Activated CD4-positive, alpha-beta T cell treated with anti-CD3 and anti-CD28 coated beads, Interleukin-2, amount 50 U/mL, for 1 hour (primary cell): ENCODE measurements around the gene BANP.

Experiments used
- DNase-seq: peaks from one replicate; pipeline ENCODE4 v3.0.0-alpha.2; 2020

The BANP gene

GRCh38 chr16:87952751-87953150 is 1.5 kb downstream of the BANP start:
- no peak for DNase-seq

DNA sequence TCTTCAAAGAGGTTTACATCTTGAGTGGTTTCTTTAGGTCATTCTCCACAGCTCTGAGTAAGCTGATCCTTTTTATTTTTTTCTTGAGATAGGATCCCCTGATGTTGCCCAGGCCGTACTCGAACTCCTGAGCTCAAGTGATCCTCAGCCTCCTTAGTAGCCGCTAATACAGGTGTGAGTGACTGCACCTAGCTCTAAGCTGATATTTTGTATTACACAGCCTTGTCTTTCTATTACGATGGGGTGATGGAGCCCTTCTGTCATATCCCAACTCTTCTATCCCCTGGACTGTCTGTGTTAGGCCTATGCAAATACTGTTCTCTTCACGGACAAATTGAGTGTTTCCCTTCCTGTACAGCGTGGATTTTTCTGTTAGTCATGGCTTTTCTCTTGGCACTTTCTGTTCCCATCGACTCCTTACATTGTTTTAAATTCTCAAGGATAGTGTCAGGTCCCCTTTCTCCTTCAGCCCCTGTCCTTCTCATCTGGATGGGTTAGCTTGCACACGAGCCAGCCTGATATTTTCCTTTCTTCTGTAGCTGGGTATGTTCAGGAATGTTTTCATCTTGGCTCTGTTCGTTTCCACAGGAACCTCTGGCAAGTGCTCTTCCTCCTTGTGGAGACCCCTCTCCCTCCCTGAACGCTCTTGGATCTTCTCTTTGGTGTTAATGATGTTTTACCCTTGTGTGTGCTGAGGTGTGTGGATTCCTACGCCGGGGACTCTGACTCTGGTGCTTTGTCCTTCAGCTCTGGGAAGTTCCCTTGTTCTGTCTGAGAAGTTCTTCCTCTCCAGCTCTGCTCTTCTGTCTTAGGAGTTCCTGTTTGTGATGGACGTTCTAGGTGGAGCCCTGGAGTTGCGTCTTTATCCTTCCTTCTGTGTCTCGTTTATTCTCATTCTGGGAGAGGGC is 2.3 kb downstream of the BANP start:
- no peak for DNase-seq

DNA sequence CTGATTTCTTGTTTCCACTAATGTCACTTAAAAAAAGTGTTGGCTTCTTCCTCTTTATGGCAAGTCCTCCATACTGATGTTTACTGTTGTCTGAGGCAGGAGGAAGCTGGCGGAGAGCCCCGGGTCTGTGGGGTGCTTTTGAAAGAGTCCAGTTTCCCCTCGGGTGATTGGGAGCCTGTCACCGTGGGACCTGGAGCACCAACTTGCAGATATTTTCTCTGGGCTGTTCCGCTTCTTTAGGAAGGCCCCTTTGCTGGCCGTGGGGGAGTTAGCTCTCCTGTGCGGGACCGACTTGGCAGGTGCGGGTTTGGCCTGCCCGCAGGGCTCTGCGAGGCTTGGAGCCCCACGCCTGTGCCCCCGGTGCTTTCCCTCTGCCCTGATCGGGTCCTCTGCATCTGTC is 3.1 kb downstream of the BANP start:
- DNase-seq = no peak

- no peak for DNase-seq
These were observed 3.6 kb downstream of the BANP start for GRCh38 chr16:87954826-87955225.

DNA sequence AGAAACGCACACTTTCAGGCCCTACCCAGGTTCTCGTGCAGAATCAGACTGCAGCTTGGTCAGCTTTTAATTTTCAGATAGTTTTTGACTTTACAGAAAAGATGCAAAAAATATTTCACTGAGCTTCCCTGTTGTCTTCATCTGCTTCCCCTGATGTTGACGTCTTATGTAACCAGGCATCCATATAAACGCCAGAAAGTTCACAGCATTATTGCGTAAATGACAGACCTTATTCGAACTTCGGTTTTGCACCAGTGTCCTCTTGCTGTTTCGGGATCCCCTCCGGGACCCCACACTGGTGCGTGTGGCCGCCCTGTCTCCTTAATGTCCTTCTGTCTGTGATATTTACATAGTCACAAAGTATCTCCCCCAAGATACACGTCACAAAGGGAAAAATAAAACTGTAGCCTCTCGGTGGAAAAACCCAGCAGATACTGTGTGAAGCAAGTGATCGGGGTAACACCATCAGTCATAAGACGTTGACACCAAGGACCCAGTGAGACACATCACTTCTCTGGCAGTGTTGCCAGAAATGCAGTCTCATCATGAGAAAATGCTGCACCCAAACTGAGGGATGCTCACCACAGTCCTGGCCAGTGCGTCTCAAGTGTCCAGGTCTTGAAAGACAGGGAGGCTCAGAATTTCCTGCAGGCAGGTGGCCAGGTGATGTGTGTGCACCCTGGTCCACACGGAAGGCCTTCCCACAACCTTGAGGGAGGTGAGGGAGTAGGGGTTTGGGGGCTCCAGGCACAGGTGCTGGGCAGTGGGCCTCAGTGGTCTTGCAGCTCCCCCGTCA is 4.3 kb downstream of the BANP start:
- DNase-seq = no peak

DNA sequence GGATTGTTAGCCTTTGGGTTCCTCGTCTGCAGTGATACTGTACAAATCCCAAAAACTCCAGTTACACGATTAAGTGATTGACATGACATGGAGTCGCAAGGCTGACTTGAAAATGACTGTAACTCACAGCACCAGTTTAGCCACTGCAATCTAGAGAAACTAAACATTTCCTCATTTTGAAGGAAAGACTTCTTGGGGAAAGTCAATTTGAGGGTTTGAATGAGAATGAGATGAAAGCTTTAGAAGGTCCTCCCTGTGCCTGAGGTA is 4.8 kb downstream of the BANP start:
- no peak for DNase-seq

GRCh38 chr16:87956365-87957231 is 5.4 kb downstream of the BANP start:
- DNase-seq = peak; percentile 76

DNA sequence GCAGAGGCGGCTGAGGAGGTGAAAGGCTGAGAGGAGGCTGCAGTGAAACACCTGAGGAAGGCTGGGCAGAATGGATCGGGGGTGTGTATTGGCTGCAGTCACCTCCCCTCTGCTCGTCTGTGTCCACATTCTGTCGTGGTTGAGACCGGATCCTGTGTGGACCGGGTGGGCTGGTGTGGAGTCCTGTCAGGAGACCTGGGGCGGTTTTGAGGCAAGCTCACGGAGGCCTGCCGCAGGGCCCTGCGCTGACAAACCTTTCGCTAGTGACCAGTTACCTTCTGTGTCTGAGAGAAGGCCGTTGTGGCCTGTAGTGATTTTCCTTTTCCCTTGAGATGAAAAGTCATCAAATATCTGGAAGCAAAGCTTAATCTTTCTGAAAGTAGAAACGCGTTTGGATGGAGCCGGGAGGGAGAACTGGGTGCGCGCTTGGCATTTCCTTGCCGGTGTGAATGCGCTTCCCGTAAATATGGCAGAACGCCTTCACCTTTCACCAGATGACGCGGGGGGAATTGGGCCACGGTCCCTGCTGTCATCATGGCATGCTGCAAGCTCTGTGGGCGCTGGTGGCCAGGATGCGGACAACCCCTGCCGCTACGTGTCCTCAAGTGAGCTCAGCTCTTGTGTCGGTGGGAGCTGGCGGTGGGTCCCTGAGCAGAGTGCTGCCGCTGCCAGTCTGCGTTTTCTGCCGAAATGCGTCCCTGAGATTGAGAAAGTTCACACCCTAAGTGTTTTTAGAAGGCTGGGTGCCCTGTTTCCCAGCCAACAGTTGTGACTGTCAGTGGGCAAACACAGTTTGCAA is 6.3 kb downstream of the BANP start:
- DNase-seq = no peak

GRCh38 chr16:87958632-87959031 is 7.4 kb downstream of the BANP start:
- DNase-seq = no peak

DNA sequence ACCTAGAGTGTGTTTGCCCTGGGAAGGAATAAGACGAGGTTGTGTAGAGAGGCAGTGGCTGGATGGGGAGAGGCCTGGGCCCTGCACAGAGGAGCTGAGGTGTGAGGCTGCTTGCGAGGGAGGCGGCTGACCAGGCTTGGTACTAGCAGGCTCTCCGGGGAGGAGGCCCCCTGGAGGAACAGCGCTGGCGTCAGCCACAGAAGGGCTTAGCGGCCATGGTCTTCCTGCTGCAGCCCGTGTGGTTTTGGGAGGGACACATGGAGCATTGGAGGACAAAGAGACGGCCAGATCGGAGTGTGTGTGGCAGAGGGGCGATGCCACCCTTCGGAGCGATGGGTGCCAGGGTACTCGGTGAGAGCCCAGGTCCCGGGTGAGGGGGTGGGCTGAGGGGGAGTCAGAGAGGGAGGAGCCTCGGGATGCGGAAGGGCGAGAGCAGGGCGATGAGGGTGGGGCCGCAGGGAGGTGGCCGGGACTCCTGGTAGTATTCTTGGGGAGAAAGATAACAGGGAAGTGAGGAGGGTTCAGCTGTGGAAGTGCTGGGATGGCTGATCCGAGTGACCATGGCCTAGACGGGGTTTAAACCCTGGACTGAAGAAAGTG is 8.3 kb downstream of the BANP start:
- DNase-seq = no peak

DNA sequence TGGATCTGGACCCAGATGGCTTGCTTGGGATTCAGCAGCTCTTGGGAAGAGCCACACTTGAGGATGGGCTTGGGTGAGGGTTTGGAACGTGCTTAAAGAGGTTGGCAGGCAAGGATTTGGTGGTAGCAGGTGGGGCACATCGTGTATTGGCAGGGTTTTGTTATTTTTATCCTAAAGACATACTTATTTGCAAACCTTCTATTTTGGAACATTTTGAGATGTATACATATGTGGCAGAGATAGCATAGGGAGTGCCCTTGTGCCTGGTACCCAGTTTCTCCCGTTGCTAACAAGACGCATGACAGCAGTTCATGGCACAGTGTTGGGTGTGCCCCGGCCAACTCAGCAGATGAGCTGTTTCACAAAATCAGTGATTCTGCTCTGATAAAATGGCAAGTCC is 9.1 kb downstream of the BANP start:
- DNase-seq = no peak

- no peak for DNase-seq
These were observed 9.6 kb downstream of the BANP start for GRCh38 chr16:87960852-87961251.

DNA sequence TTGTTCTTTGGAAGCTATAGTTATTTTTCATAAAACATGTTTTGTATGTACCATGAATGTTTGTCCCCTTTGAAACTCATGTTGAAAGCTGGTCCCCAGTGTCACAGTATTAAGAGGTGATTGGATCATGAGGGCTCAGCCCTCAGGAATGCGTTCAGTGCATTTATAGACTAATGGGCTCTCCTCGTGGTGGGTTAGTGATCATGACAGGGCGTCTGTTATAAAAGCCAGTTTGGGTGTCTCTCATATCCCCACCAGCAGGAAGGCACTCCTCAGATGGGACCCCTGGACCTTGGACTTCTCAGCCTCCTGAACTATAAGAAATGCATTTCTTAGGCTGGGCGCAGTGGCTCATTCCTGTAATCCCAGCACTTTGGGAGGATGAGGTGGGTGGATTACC is 10.4 kb downstream of the BANP start:
- DNase-seq = no peak

GRCh38 chr16:87963400-87963799 is 12.2 kb downstream of the BANP start:
- peak; percentile 67 for DNase-seq

GRCh38 chr16:87964049-87964659 is 12.9 kb downstream of the BANP start:
- no peak for DNase-seq

DNA sequence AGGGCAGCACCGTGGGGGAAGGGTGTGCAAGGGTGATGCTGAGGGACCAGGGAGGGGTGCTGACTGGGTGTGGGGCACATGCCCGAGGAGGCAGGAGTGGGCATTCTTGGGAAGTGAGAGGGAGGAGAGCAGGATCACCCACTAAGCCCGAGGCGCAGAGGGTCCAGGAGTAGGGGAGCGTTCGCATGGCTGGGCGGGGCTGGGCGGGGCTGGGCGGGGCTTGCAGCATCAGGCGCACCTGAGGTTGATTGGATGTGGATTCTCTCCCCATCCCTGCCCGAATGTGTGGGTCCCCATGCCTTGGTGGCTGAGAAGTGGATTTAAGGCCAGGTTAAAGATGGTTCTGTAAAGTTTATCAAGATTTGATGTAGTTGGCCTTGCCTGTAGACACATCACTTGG is 14.2 kb downstream of the BANP start:
- no peak for DNase-seq

DNA sequence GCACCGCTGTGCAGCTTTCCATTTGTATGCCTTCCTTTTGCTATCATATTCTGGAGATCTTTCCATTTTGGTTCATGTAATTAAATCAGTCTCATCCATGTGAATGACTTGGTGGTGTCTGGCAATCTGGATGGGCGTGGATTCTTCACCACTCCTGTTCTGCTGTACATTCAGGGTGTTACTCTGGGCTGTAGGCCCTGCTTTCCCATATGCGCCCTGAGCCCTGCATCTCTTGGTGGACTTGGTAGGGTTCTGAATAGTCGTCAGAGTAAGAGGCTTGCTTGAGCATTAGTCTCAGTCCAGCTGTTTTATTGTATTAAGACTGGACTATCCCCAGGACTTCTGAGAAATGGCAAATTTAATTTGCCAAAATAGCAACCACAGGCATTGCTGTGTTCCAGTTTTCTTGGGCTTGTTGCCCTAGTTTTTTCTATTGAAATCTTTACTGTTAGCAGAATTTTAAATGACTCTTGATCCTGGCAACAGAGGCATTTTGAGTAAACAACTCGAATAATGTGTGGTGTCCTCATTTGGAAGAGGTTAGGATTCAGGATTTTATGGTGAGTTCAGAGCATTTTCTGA is 14.9 kb downstream of the BANP start:
- no peak for DNase-seq

DNA sequence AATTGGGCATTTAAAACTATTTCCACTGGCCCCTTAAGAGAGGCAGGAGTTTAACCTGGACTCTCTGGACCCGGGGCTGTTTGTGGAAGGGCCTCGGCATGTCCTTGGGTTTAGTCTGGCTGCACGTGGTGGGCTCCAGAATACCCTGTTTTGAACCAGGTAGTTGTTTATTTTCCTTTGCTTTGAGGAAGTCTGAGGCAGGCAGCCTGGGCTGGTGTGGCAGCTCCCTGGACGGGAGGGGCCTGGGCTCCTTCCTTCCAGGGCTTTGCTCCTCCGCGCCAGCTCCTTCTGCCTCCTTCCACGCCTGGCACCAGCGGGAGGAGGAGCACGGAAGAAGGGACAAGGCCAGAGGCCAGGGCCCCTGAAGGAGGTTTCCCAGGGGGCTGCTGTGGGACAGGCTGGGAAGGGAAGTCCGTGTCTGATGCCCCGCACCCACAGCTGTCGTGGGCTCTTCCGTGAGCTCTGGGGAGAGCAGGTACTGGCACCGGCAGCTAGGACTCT is 15.5 kb downstream of the BANP start:
- no peak for DNase-seq

- DNase-seq = no peak
These were observed 17.3 kb downstream of the BANP start for GRCh38 chr16:87968541-87968940.

- no peak for DNase-seq
These were observed 19.0 kb downstream of the BANP start for GRCh38 chr16:87970186-87970585.

DNA sequence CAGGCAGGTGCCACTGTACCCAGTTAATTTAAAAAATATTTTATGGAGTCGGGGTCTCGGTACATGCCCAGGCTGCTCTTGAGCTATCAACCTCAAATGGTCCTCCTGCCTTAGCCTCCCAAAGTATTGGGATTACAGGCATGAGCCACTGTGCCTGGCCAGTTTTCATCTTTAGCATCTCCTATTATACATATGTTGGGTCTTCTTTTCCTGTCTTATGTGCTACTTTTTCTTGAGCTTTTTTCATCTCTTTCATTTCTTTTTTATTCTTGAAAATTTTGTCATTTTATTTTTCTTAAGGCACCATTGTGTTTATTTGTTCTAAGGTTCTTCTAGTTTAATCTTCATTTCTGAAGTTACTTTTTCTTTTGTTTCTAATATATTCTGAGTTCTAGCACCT is 20.7 kb downstream of the BANP start:
- DNase-seq = no peak
